Ovary (tissue), 3 donors: ENCODE results near the gene ABL2.

Experiments
- EP300 ChIP-seq: sonication (generic); formaldehyde crosslinking; IDR thresholded peaks from one replicate; pipeline ENCODE4 v1.6.1; 2017; ENCODE audit warnings: antibody characterized with exemption
- POLR2A ChIP-seq: fragments of 450-650 bp; IDR thresholded peaks from one replicate; pipeline ENCODE4 v1.6.1; 2017; ENCODE audit warnings: antibody characterized with exemption, mild to moderate bottlenecking, moderate library complexity
- TF ChIP-seq, protein P1 (sequence below), 3 donors: fragments of 450-650 bp in 2 of 3; fragments of 200-600 bp in 1 of 3; IDR thresholded peaks; one replicate each; pipeline versions ENCODE4 v1.5.1 to v1.8.0; 2016 to 2022; ENCODE audit warnings: antibody characterized with exemption in 3 of 3, mild to moderate bottlenecking in 1 of 3
- donor health status: DM: no; HTN: no; CAD: no.

DNA sequence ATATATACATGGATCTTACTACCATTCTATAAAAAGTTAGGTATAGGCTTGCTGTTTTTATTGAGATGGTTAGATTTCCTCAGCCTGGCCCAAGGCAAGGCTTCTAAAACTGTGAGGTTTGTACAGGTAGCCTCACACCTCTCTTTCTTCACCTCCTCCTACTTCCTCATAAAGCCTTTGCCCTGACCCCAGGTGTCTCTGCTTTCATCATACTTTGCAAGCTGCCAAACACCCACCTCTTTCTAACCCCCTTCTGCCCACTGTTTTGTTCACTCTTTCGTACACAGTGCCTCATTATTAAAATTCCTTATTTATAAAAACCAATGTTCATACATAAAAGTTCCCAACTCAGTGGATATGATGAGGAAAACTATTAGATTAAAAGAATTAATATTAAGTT lies 32.7 kb upstream of the ABL2 start:
- TF ChIP-seq, protein P1, sequence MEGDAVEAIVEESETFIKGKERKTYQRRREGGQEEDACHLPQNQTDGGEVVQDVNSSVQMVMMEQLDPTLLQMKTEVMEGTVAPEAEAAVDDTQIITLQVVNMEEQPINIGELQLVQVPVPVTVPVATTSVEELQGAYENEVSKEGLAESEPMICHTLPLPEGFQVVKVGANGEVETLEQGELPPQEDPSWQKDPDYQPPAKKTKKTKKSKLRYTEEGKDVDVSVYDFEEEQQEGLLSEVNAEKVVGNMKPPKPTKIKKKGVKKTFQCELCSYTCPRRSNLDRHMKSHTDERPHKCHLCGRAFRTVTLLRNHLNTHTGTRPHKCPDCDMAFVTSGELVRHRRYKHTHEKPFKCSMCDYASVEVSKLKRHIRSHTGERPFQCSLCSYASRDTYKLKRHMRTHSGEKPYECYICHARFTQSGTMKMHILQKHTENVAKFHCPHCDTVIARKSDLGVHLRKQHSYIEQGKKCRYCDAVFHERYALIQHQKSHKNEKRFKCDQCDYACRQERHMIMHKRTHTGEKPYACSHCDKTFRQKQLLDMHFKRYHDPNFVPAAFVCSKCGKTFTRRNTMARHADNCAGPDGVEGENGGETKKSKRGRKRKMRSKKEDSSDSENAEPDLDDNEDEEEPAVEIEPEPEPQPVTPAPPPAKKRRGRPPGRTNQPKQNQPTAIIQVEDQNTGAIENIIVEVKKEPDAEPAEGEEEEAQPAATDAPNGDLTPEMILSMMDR (IDR thresholded peaks at IDR 0.05) = no peak
- TF ChIP-seq POLR2A (no peak), EP300 (no peak)
